ENCODE results near the gene PROK1. TPM values are rescaled to one million over a fixed set of nuclear protein-coding genes. Genes with fewer than 3 reads are reported as not detected.
"Not testable (repeated sequence)": the region's sequence is repeated elsewhere in the genome, so short reads cannot be mapped to it uniquely, and the experiment has no call there.

Gene PROK1
- polyA plus RNA-seq, 3 donors: not detected

DNA sequence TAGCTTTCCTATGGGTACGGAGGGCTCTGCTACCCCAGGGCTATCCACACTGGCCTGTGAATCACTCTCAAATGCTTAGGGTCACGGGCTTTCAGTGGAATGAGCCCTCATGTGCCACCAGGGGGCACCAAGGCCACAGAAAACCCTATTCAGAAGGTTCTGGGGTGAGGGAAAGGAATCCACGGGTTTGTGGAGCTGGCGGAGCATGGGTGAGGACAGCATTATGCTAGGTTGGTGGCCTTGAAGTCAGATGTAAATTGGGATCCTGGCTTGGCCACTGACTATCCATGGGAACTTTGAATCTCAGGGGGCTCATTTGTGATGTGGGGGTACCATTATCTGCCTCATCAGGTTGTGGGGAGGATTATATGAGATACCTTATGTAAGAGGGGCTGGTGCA, 38.4 kb upstream of the PROK1 start:
- intact Hi-C loops (cut with micrococcal nuclease): loop anchor here (1.0 to 2.0 kb wide), 2 partner anchors 48 kb away; no protein-coding TSS in a partner anchor
- WGBS (ENCODE audit: insufficient coverage): 27% methylated on average over 4 of the region's 4 CpGs
- no peak overlapping the region for H3K27ac ChIP-seq (ENCODE audit: low read depth in 1 of 2, low read length in 2 of 2)
- peaks cover 10% of the 10 kb centered on the region for H3K79me2 ChIP-seq (ENCODE audit: insufficient read depth, low read length)
- H3K9ac ChIP-seq (ENCODE audit: insufficient read depth, low read length, poor library complexity, severe bottlenecking): no peak overlapping the region
- peak; percentile 77 to 83 (median 77) for DNase-seq
- no peak overlapping the region for H3K4me3 Mint-ChIP-seq
- peak overlapping the region; percentile 3 for H3K4me2 ChIP-seq (replicated peaks; ENCODE audit: extremely low read depth, low read length, poor library complexity, severe bottlenecking)
- H3K4me3 ChIP-seq (replicated peaks in 1 of 3; ENCODE audit: low read depth in 2 of 3, low read length in 3 of 3): no peak overlapping the region
- H3K9me3 Mint-ChIP-seq: no peaks in the 10 kb centered on the region
- no peaks in the 10 kb centered on the region for H3K27me3 ChIP-seq (ENCODE audit: control insufficient read depth in 2 of 2, insufficient read depth in 2 of 2, low read length in 2 of 2)
- TF ChIP-seq, protein P1, sequence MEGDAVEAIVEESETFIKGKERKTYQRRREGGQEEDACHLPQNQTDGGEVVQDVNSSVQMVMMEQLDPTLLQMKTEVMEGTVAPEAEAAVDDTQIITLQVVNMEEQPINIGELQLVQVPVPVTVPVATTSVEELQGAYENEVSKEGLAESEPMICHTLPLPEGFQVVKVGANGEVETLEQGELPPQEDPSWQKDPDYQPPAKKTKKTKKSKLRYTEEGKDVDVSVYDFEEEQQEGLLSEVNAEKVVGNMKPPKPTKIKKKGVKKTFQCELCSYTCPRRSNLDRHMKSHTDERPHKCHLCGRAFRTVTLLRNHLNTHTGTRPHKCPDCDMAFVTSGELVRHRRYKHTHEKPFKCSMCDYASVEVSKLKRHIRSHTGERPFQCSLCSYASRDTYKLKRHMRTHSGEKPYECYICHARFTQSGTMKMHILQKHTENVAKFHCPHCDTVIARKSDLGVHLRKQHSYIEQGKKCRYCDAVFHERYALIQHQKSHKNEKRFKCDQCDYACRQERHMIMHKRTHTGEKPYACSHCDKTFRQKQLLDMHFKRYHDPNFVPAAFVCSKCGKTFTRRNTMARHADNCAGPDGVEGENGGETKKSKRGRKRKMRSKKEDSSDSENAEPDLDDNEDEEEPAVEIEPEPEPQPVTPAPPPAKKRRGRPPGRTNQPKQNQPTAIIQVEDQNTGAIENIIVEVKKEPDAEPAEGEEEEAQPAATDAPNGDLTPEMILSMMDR (IDR thresholded peaks at IDR 0.05): peak; percentile 86
- H3K4me1 Mint-ChIP-seq: peaks cover 15% of the 10 kb centered on the region
- peaks cover 12 to 15% of the 10 kb centered on the region in 2 donors for H3K4me1 ChIP-seq (ENCODE audit: control insufficient read depth in 1 of 2, insufficient read depth in 2 of 2, low read length in 2 of 2)
- no peaks in the 10 kb centered on the region for H3K36me3 Mint-ChIP-seq
- peak overlapping the region in 2 of 7 donors; percentile 48 to 87 for H3K27ac Mint-ChIP-seq
- no peaks in the 10 kb centered on the region for H3K36me3 ChIP-seq (replicated peaks in 1 of 2; ENCODE audit: control insufficient read depth in 1 of 2, insufficient read depth in 2 of 2, low read length in 2 of 2)
- peak overlapping the region; percentile 48 for H2AFZ ChIP-seq (ENCODE audit: insufficient read depth, low read depth, low read length, poor library complexity, severe bottlenecking)
- no peaks in the 10 kb centered on the region for H3K9me3 ChIP-seq (replicated peaks in 1 of 2; ENCODE audit: control insufficient read depth in 1 of 2, insufficient read depth in 1 of 2, low read length in 2 of 2)
- peaks cover 0 to 3% (median 2%) of the 10 kb centered on the region in 3 donors for H3K27me3 Mint-ChIP-seq (ENCODE audit: low read depth in 3 of 3)
- no peaks in the 10 kb centered on the region for H4K20me1 ChIP-seq (ENCODE audit: insufficient read depth, low read length)

GRCh38 chr1:110413045-110413444, 37.9 kb upstream of the PROK1 start:
- intact Hi-C loops (cut with micrococcal nuclease): loop anchor here in 1 of 2 donors (2.0 kb wide), 1 partner anchor 48 kb away; no protein-coding TSS in a partner anchor
- H3K27me3 Mint-ChIP-seq (ENCODE audit: low read depth in 3 of 3); H3K27me3 ChIP-seq (ENCODE audit: control insufficient read depth in 2 of 2, insufficient read depth in 2 of 2, low read length in 2 of 2); H3K9me3 ChIP-seq (replicated peaks in 1 of 2; ENCODE audit: control insufficient read depth in 1 of 2, insufficient read depth in 1 of 2, low read length in 2 of 2); H3K4me3 Mint-ChIP-seq; H3K36me3 ChIP-seq (replicated peaks in 1 of 2; ENCODE audit: control insufficient read depth in 1 of 2, insufficient read depth in 2 of 2, low read length in 2 of 2); H3K36me3 Mint-ChIP-seq; H3K79me2 ChIP-seq (ENCODE audit: insufficient read depth, low read length); H3K27ac ChIP-seq (ENCODE audit: low read depth in 1 of 2, low read length in 2 of 2); DNase-seq; H4K20me1 ChIP-seq (ENCODE audit: insufficient read depth, low read length); H3K9me3 Mint-ChIP-seq; H3K9ac ChIP-seq (ENCODE audit: insufficient read depth, low read length, poor library complexity, severe bottlenecking); H3K4me3 ChIP-seq (replicated peaks in 1 of 3; ENCODE audit: low read depth in 2 of 3, low read length in 3 of 3): not testable (repeated sequence)
- Mint-ChIP-seq H3K27ac (peak overlapping the region in 1 of 7 donors; percentile 87), H3K4me1 (peaks cover 13% of the 10 kb centered on the region)
- Histone ChIP-seq H3K4me2 (replicated peaks; ENCODE audit: extremely low read depth, low read length, poor library complexity, severe bottlenecking) (peak overlapping the region; percentile 3), H2AFZ (ENCODE audit: insufficient read depth, low read depth, low read length, poor library complexity, severe bottlenecking) (peak overlapping the region; percentile 48), H3K4me1 (ENCODE audit: control insufficient read depth in 1 of 2, insufficient read depth in 2 of 2, low read length in 2 of 2) (peaks cover 11% of the 10 kb centered on the region in 2 donors)
- no CpG with 5 or more reads among the region's 1 CpG for WGBS (ENCODE audit: insufficient coverage)
